Activated CD4-positive, alpha-beta memory T cell treated with anti-CD3 and anti-CD28 coated beads, Interleukin-2, amount 10 ng/mL, durations not matched to agents 7 days and 5 days (primary cell): ENCODE data around the gene AXIN1. TPM values are rescaled to one million over a fixed set of nuclear protein-coding genes. Genes with fewer than 3 reads are reported as not detected.

Source experiments
- CTCF ChIA-PET: fragments of 350-600 bp; sonication (Branson Sonifier 250); formaldehyde crosslinking; loops from one replicate; lab custom pipeline; 2021; ENCODE audit warnings: antibody characterized with exemption, inconsistent platforms; lab: Charles Lee
- POLR2A ChIA-PET: fragments of 350-600 bp; sonication (Branson Sonifier 250); formaldehyde crosslinking; loops from one replicate; lab custom pipeline; 2021; ENCODE audit warnings: antibody characterized with exemption; lab: Charles Lee
- DNase-seq: peaks from one replicate; pipeline ENCODE4 v3.0.0-alpha.2; 2020
- H3K27ac Mint-ChIP-seq: one replicate; pipeline ENCODE4 v1.8.0; 2021; ENCODE audit warnings: mild to moderate bottlenecking, mixed read lengths
- H3K27me3 Mint-ChIP-seq: one replicate; pipeline ENCODE4 v1.8.0; 2021; ENCODE audit warnings: mixed read lengths
- H3K36me3 Mint-ChIP-seq: one replicate; pipeline ENCODE4 v1.8.0; 2021; ENCODE audit warnings: low read depth, mixed read lengths
- H3K4me1 Mint-ChIP-seq: one replicate; pipeline ENCODE4 v1.8.0; 2021; ENCODE audit warnings: mixed read lengths
- H3K4me3 Mint-ChIP-seq: one replicate; pipeline ENCODE4 v1.8.0; 2021; ENCODE audit warnings: mild to moderate bottlenecking, mixed read lengths
- H3K9me3 Mint-ChIP-seq: one replicate; pipeline ENCODE4 v1.8.0; 2021; ENCODE audit warnings: mixed read lengths
- total RNA-seq, 2 experiments: library from RNA; stranded (reverse); gene quantifications; one replicate each; pipeline ENCODE4 v1.2.3, GENCODE V29; 2021

Gene AXIN1
- total RNA-seq, 2 experiments from 2014 or later = 25.4 to 25.7 TPM

DNA sequence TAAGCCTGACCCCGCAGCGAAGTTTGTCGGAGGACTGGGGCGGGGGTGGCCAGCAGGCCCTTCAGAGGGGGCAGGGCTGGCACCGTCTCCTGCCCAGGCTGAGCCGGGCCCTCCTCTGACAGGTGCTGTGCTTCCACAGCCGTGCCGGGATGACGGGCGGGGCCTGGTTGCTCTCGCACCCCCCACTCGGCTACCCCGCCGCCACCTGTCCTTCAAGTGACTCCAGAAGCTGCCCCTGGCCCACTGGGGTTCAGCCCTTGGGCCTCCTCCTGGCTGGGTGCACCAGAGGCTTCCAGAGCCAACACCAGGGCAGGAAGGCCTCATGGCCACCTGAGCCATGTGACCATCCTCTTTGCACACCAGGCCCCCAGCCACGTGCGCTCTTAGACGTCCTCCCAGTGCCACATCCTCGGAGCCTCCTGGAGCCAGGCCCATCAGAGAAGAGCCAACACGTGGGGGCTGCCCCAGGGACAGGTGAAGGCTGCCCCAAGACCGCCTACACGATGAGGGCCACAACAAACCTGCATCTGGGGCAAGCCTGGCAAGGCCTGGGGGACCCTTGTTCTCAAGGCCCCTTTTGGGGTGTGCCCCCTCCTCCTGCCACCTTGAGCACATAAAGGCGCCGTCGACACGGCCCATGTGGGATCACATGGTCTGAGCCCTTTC, 62.4 kb downstream of the AXIN1 start:
- POLR2A ChIA-PET = no interaction called here
- CTCF ChIA-PET = interaction anchor here (0.5 kb wide), 1 partner anchor 73 kb away, joined by 3 read pairs; no protein-coding TSS in a partner anchor
- Mint-ChIP-seq H3K27me3 (no peaks in the 10 kb centered on the region), H3K4me3 (no peak overlapping the region), H3K36me3 (peaks cover 6% of the 10 kb centered on the region), H3K9me3 (no peaks in the 10 kb centered on the region), H3K4me1 (no peaks in the 10 kb centered on the region), H3K27ac (no peak overlapping the region)
- no peak for DNase-seq

DNA sequence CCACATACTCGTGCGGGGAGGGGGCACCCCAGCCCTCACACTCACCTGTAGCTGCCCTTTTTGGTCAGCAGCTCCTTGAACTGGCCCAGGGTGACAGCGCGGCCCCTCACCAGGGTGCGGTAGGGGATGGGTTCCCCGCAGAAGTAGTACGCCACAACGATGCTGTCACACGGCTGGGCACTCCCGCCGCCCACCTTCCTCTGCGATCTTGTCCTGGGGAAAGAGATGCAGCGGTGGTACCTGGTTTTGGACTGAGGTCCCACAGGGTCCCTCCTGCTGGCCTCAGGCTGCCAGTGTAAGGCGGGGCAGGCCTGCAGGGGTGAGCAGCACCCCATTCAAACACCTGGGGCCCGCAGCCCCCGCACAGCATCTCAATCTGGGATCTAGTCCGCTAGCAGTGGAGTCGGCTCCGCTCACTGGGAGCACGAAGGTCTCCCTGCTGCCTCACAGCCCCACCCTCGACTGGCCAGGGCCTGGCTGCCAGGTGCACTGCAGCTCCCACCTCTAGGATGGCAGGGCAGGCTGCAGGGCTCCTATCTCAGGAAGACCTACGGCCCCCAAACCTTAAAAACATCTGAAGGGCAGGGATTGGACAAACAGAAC, 63.0 kb downstream of the AXIN1 start:
- no peaks in the 10 kb centered on the region for H3K4me1 Mint-ChIP-seq
- H3K27ac Mint-ChIP-seq = no peak overlapping the region
- DNase-seq = no peak
- CTCF ChIA-PET = no interaction called here
- no peak overlapping the region for H3K4me3 Mint-ChIP-seq
- no peaks in the 10 kb centered on the region for H3K9me3 Mint-ChIP-seq
- no peaks in the 10 kb centered on the region for H3K27me3 Mint-ChIP-seq
- POLR2A ChIA-PET = no interaction called here
- peaks cover 6% of the 10 kb centered on the region for H3K36me3 Mint-ChIP-seq

DNA sequence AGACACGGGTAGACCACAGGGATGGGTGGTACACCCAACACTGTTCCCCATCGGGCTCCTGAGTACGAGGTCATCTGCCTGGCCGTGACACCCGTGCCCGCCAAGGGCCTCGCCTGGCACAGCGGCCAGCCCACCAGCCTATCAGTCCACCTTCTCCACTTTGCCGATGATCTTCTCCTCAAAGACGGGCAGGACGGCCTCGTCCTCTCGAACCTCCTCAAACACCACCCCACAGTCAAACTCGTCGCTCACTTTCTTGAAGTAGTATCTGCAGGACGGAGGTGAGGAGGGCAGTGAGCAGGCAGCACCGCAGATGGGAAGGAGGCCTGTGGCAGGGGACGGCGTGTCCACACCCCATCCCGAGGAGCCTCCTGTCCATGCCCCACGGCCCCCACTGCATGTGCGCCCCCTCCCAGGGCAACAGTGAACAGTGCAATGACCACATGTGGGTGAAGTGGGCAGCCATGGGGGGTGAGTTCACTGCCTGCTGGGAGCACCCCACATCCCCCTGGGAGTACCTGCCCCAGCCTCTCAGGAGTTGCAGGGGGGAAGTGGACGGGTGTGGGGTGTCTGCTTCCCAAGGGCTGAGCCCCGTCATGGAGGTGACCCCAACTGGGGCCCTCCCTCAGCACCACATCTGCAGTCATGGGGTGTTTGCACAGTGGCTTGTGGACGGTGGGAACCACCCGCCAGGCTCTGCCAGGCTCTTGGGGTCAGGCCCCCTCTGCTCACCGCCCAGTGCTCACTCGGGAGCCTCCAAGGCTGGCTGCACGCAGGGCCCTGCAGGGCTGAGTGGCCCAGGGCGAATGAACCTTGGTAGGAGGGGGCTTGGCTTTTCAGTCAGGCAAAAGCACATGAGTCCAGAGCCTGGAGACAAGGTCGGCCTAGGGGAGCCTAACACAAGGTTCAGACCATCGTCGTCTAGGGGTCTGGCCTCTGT, 64.3 kb downstream of the AXIN1 start:
- DNase-seq = no peak
- H3K4me3 Mint-ChIP-seq = no peak overlapping the region
- CTCF ChIA-PET = no interaction called here

GRCh38 chr16:287298-287811, 65.2 kb downstream of the AXIN1 start:
- no peaks in the 10 kb centered on the region for H3K4me1 Mint-ChIP-seq
- H3K4me3 Mint-ChIP-seq = no peak overlapping the region
- no peak overlapping the region for H3K27ac Mint-ChIP-seq
- H3K27me3 Mint-ChIP-seq = no peaks in the 10 kb centered on the region
- DNase-seq = no peak
- ChIA-PET CTCF (no interaction called here), POLR2A (no interaction called here)
- peaks cover 4% of the 10 kb centered on the region for H3K36me3 Mint-ChIP-seq
- H3K9me3 Mint-ChIP-seq = no peaks in the 10 kb centered on the region

More for the DNA sequence above, 64.3 kb downstream of the AXIN1 start:
- POLR2A ChIA-PET = no interaction called here
- no peaks in the 10 kb centered on the region for H3K4me1 Mint-ChIP-seq
- H3K27ac Mint-ChIP-seq = no peak overlapping the region
- H3K36me3 Mint-ChIP-seq = peaks cover 6% of the 10 kb centered on the region
- no peaks in the 10 kb centered on the region for H3K9me3 Mint-ChIP-seq
- no peaks in the 10 kb centered on the region for H3K27me3 Mint-ChIP-seq

GRCh38 chr16:286491-287297, 65.8 kb downstream of the AXIN1 start:
- CTCF ChIA-PET = no interaction called here
- Mint-ChIP-seq H3K9me3 (no peaks in the 10 kb centered on the region), H3K4me1 (no peaks in the 10 kb centered on the region), H3K27me3 (no peaks in the 10 kb centered on the region), H3K27ac (no peak overlapping the region), H3K4me3 (no peak overlapping the region), H3K36me3 (peaks cover 4% of the 10 kb centered on the region)
- no peak for DNase-seq
- POLR2A ChIA-PET = no interaction called here

DNA sequence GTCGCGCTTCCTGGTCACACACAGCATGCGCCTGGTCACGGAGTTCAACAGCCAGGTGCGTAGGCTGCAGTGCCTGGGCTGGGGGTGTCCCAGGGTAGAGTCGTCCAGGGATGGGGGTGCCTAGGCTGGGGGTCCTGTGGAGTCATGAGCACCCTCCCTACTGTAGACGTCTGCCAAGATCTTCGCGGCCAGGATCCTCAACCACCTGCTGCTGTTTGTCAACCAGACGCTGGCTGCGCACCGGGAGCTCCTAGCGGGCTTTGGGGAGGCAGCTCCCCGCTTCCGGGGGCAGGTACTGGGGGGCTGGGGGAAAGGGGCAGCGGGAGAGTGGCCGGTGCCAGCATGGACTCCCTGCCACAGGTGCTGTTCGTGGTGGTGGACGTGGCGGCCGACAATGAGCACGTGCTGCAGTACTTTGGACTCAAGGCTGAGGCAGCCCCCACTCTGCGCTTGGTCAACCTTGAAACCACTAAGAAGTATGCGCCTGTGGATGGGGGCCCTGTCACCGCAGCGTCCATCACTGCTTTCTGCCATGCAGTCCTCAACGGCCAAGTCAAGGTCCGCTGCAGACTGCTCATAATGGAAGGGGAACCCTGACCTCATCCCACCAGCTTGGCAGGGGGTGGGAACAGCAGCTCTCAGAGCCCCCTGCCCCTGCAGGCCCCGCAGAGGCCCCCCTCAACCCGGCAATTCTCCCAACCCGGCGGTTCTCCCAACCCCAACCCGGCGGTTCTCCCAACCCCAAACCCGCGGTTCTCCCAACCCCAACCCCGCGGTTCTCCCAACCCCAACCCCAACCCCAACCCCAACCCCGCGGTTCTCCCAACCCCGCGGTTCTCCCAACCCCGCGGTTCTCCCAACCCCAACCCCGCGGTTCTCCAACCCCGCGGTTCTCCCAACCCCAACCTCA, 67.1 kb downstream of the AXIN1 start:
- ChIA-PET CTCF (no interaction called here), POLR2A (no interaction called here)
- Mint-ChIP-seq H3K9me3 (no peaks in the 10 kb centered on the region), H3K36me3 (peaks cover 4% of the 10 kb centered on the region), H3K27ac (no peak overlapping the region), H3K4me3 (no peak overlapping the region), H3K27me3 (peaks cover 4% of the 10 kb centered on the region), H3K4me1 (no peaks in the 10 kb centered on the region)
- no peak for DNase-seq

DNA sequence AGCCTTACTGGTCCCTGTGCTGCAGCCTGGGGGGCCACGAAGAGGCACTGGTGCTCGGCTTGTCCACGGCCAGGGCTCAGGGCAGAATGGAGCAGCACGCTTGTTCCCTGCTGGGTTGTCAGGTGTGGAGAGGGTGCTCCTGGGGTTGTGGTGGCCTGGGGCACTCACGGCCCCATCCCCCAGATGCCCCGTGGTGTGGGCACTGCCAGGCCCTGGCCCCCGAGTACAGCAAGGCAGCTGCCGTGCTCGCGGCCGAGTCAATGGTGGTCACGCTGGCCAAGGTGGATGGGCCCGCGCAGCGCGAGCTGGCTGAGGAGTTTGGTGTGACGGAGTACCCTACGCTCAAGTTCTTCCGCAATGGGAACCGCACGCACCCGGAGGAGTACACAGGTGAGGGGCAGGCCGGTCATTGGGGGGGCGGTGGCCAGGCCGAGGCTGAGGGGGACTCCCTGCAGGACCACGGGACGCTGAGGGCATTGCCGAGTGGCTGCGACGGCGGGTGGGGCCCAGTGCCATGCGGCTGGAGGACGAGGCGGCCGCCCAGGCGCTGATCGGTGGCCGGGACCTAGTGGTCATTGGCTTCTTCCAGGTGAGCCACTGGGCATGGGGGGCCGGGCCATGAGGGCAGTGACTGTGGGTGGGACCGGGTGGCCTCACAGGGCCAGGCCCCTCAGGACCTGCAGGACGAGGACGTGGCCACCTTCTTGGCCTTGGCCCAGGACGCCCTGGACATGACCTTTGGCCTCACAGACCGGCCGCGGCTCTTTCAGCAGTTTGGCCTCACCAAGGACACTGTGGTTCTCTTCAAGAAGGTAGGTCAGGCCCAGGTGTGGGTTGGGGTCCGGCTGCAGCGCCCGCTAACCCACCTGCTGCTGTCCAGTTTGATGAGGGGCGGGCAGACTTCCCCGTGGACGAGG, 68.1 kb downstream of the AXIN1 start:
- ChIA-PET POLR2A (no interaction called here), CTCF (no interaction called here)
- H3K27ac Mint-ChIP-seq = no peak overlapping the region
- H3K36me3 Mint-ChIP-seq = peaks cover 4% of the 10 kb centered on the region
- H3K9me3 Mint-ChIP-seq = no peaks in the 10 kb centered on the region
- peaks cover 4% of the 10 kb centered on the region for H3K27me3 Mint-ChIP-seq
- no peak for DNase-seq
- H3K4me3 Mint-ChIP-seq = no peak overlapping the region
- no peaks in the 10 kb centered on the region for H3K4me1 Mint-ChIP-seq

GRCh38 chr16:283033-283805, 69.3 kb downstream of the AXIN1 start, which contains the start of gene PDIA2:
PDIA2 (plus strand) TSS chr16:283164; CDS start chr16:283170, 6 bp downstream.
- no peak for DNase-seq
- H3K27me3 Mint-ChIP-seq = peaks cover 11% of the 10 kb centered on the region
- peaks cover 5% of the 10 kb centered on the region for H3K4me1 Mint-ChIP-seq
- H3K36me3 Mint-ChIP-seq = peaks cover 4% of the 10 kb centered on the region
- ChIA-PET CTCF (no interaction called here), POLR2A (no interaction called here)
- H3K27ac Mint-ChIP-seq = no peak within 1 kb of the TSS
- no peaks in the 10 kb centered on the region for H3K9me3 Mint-ChIP-seq
- H3K4me3 Mint-ChIP-seq = no peak within 1 kb of the TSS

DNA sequence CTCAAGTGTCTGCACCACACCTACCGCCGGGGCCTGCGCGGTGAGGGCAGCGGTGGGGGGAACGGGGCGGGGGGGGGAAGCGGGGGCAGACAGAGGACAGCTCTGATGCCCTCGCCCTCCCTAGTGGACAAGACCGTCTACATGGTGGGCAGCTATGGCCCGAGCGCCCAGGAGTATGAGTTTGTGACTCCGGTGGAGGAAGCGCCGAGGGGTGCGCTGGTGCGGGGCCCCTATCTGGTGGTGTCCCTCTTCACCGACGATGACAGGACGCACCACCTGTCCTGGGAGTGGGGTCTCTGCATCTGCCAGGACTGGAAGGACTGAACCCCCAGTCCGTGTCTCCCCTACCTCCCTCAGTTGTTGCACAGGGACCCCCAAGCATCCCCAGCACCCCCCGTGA, 70.0 kb downstream of the AXIN1 start:
- H3K4me1 Mint-ChIP-seq = peaks cover 5% of the 10 kb centered on the region
- no peaks in the 10 kb centered on the region for H3K9me3 Mint-ChIP-seq
- H3K27ac Mint-ChIP-seq = no peak overlapping the region
- no peak for DNase-seq
- ChIA-PET CTCF (no interaction called here), POLR2A (no interaction called here)
- H3K4me3 Mint-ChIP-seq = no peak overlapping the region
- H3K36me3 Mint-ChIP-seq = no peaks in the 10 kb centered on the region
- H3K27me3 Mint-ChIP-seq = peaks cover 11% of the 10 kb centered on the region

DNA sequence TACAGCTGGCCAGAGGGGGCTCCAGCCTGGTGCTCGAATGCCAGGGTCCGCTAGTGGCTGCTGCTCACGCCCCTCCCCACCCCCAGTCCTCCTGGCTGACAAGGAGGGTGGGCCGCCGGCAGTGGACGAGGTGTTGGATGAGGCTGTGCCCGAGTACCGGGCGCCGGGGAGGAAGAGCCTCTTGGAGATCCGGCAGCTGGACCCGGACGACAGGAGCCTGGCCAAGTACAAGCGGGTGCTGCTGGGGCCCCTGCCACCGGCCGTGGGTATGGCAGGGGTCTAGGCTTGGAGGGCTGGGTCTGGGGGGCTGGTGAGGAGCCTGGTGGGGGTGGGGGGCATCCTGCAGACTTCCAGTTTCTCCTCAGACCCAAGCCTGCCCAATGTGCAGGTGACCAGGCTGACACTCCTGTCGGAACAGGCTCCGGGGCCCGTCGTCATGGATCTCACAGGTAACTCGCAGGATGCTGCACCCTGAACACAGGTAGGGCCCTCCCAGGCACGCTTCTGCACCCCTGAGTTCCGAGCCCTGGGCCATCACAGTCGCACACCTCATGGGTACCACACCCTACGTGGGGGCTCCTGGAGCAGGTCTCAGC, 70.8 kb downstream of the AXIN1 start:
- no peak for DNase-seq
- Mint-ChIP-seq H3K9me3 (no peaks in the 10 kb centered on the region), H3K27me3 (peaks cover 18% of the 10 kb centered on the region), H3K4me1 (peaks cover 5% of the 10 kb centered on the region), H3K27ac (no peak overlapping the region), H3K4me3 (no peak overlapping the region), H3K36me3 (no peaks in the 10 kb centered on the region)
- ChIA-PET CTCF (no interaction called here), POLR2A (no interaction called here)
